ENCODE measurements around the gene EPB41. TPM values are rescaled to one million over a fixed set of nuclear protein-coding genes. Genes with fewer than 3 reads are reported as not detected.

The EPB41 gene
- total and polyA plus RNA-seq, 2 of the 4 experiments (the other 2 are of a cell fraction): 4.6 to 10.0 TPM

DNA sequence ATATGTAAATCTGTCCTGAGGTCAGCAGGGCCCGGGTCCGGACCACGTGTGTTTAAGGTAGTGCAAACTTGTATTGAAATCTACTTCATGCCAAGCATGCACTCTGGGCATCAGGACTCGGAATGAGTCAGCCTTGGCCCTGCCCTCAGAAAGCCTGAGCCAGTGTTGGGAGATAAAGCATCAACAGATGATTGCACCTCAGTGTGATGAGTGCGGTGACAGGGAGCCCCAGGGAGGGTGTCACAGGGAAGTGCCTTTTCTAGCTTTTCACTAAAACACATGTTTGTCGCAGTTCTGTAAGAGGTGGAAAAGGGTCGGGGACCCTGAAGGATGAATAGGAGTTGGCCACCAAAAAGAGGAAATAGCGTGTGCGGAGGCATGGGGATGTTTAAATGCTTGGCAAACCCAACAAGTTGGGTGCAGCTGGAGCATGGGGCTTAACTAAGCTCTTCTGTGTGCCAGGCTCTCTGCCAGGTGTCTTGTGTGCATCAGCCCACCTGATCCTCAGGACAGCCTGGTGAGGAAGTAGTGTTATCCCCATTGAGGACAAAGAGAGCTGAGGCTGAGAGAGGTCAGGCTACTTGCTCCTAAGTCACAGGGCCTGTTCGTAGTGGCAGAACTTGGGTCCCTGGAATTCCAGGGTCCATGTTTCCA is 48.2 kb upstream of the EPB41 start:
- H3K79me1 ChIP-seq (ENCODE audit: low read depth in 1 of 2, low read length in 2 of 2): no peaks in the 10 kb centered on the region
- intact Hi-C loops (cut with micrococcal nuclease) (no loop called here), dilution Hi-C loops (cut with HindIII; ENCODE audit: low sequenced_read_pairs, unreplicated experiment) (no loop called here), in situ Hi-C loops (cut with MboI; ENCODE audit: low sequenced_read_pairs) (loop anchor here (5.0 kb wide), 1 partner anchor 84 kb away; no protein-coding TSS in a partner anchor)
- no peak overlapping the region for H4K5ac ChIP-seq (ENCODE audit: low read depth, low read length)
- WGBS, 2 experiments (ENCODE audit: extremely low coverage in 2 of 2, insufficient read length in 1 of 2): 60% methylated on average over 4 of the region's 10 CpGs; no CpG with 5 or more reads in 1 of the 2 experiments
- TF ChIP-seq MAZ (IDR thresholded peaks at IDR 0.05; ENCODE audit: borderline replicate concordance, low read depth, low read length) (no peak), RCOR1 (IDR thresholded peaks at IDR 0.05; ENCODE audit: insufficient replicate concordance, low read length) (no peak), BHLHE40 (IDR thresholded peaks at IDR 0.05; ENCODE audit: low read depth, low read length) (no peak), CEBPB (IDR thresholded peaks at IDR 0.05; ENCODE audit: low read depth, low read length) (no peak), NFE2L2 (IDR thresholded peaks at IDR 0.05; ENCODE audit: low read depth, low read length) (no peak)
- TF ChIP-seq, protein P1, sequence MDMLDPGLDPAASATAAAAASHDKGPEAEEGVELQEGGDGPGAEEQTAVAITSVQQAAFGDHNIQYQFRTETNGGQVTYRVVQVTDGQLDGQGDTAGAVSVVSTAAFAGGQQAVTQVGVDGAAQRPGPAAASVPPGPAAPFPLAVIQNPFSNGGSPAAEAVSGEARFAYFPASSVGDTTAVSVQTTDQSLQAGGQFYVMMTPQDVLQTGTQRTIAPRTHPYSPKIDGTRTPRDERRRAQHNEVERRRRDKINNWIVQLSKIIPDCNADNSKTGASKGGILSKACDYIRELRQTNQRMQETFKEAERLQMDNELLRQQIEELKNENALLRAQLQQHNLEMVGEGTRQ (IDR thresholded peaks at IDR 0.05; ENCODE audit: low read depth, low read length): no peak
- POLR2A ChIA-PET (ENCODE audit: unreplicated experiment): no interaction called here
- H3K27ac ChIP-seq (ENCODE audit: insufficient read depth, low read length): no peak overlapping the region
- H4K20me1 ChIP-seq (ENCODE audit: insufficient read depth, low read length): no peaks in the 10 kb centered on the region
- H2BK5ac ChIP-seq (ENCODE audit: low read depth, low read length, poor library complexity, severe bottlenecking): no peak overlapping the region
- ATAC-seq (ENCODE audit: low read depth): 0 out of 2 replicates have a peak, but pooled peaks have one; percentile 51
- peak overlapping the region; percentile 24 for H2AK9ac ChIP-seq (replicated peaks; ENCODE audit: low read depth, low read length, poor library complexity)
- H2BK20ac ChIP-seq (ENCODE audit: low read depth, low read length): no peak overlapping the region
- no peak overlapping the region for H3K56ac ChIP-seq (ENCODE audit: extremely low read depth, insufficient read depth, low read length)
- H3K9me1 ChIP-seq (ENCODE audit: insufficient read depth, low read length): no peaks in the 10 kb centered on the region
- no peak overlapping the region for H3K18ac ChIP-seq (ENCODE audit: low read depth, low read length)
- H3K27me3 ChIP-seq (ENCODE audit: control insufficient read depth, insufficient read depth, low read length): peaks cover 46% of the 10 kb centered on the region
- no TSS peak for BruUV-seq (replicated peaks)
- CTCF ChIA-PET: interaction anchor here (0.6 to 2.7 kb wide), 3 partner anchors 11 to 133 kb away, joined by 4 to 12 read pairs (median 5); no protein-coding TSS in a partner anchor
- no peak overlapping the region for H2BK120ac ChIP-seq (ENCODE audit: low read depth, low read length)
- DNase-seq: no peak
- no peak overlapping the region for H3K14ac ChIP-seq (replicated peaks; ENCODE audit: low read depth, low read length)
- H4K91ac ChIP-seq (ENCODE audit: insufficient read depth, low read depth, low read length): no peak overlapping the region
- H3K9me3 ChIP-seq (ENCODE audit: control insufficient read depth, insufficient read depth, low read length): no peaks in the 10 kb centered on the region
- no peak overlapping the region for H3K4me2 ChIP-seq (ENCODE audit: low read depth, low read length)
- H3K4me3 ChIP-seq (ENCODE audit: insufficient read depth, low read depth, low read length): no peak overlapping the region
- no peak overlapping the region for H4K8ac ChIP-seq (ENCODE audit: low read depth in 2 of 2, low read length in 2 of 2)
- no peak overlapping the region for H3K9ac ChIP-seq (ENCODE audit: low read depth, low read length)
- H3K4me1 ChIP-seq (ENCODE audit: control insufficient read depth, insufficient read depth, low read length): no peaks in the 10 kb centered on the region
- H2AFZ ChIP-seq (replicated peaks; ENCODE audit: low read length, poor library complexity): no peak overlapping the region
- no peak overlapping the region for H3K23ac ChIP-seq (ENCODE audit: low read depth, low read length)
- no peak overlapping the region for H2AK5ac ChIP-seq (ENCODE audit: low read depth, low read length)
- no peaks in the 10 kb centered on the region for H3K36me3 ChIP-seq (ENCODE audit: control insufficient read depth, insufficient read depth, low read length)
- H3K4ac ChIP-seq (ENCODE audit: low read depth, low read length): no peak overlapping the region
- no peak overlapping the region for H2BK15ac ChIP-seq (ENCODE audit: low read depth, low read length)

All from IMR-90 (cell line).